A673 (cell line): ENCODE data around the gene SNX13.

Source experiments
- EZH2 ChIP-seq: fragments of 200-600 bp; sonication (generic); IDR thresholded peaks from 2 replicates; pipeline ENCODE4 v1.6.1; 2017; ENCODE audit warnings: borderline replicate concordance, low read depth, mild to moderate bottlenecking, mixed read lengths, antibody characterized with exemption, low read length; ENCODE audit not compliant: poor library complexity, severe bottlenecking
- TF ChIP-seq, protein P1 (sequence below): fragments of 300-800, 200-600 bp; sonication (generic); conservative IDR thresholded peaks from 2 replicates; pipeline ENCODE4 v1.5.1; 2017; ENCODE audit warnings: low read depth, mild to moderate bottlenecking, antibody characterized with exemption, low read length, moderate library complexity, mixed read lengths

GRCh38 chr7:17802056-17802455, 138.2 kb downstream of the SNX13 start:
- TF ChIP-seq, protein P1, sequence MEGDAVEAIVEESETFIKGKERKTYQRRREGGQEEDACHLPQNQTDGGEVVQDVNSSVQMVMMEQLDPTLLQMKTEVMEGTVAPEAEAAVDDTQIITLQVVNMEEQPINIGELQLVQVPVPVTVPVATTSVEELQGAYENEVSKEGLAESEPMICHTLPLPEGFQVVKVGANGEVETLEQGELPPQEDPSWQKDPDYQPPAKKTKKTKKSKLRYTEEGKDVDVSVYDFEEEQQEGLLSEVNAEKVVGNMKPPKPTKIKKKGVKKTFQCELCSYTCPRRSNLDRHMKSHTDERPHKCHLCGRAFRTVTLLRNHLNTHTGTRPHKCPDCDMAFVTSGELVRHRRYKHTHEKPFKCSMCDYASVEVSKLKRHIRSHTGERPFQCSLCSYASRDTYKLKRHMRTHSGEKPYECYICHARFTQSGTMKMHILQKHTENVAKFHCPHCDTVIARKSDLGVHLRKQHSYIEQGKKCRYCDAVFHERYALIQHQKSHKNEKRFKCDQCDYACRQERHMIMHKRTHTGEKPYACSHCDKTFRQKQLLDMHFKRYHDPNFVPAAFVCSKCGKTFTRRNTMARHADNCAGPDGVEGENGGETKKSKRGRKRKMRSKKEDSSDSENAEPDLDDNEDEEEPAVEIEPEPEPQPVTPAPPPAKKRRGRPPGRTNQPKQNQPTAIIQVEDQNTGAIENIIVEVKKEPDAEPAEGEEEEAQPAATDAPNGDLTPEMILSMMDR, result no peak
- TF ChIP-seq EZH2, result no peak
